Measurements from ENCODE around the gene CCT8. TPM values are rescaled to one million over a fixed set of nuclear protein-coding genes. Genes with fewer than 3 reads are reported as not detected.

Gene CCT8
- polyA plus RNA-seq, 1 of the 3 experiments (the other 2 are of a cell fraction) = 102 TPM

DNA sequence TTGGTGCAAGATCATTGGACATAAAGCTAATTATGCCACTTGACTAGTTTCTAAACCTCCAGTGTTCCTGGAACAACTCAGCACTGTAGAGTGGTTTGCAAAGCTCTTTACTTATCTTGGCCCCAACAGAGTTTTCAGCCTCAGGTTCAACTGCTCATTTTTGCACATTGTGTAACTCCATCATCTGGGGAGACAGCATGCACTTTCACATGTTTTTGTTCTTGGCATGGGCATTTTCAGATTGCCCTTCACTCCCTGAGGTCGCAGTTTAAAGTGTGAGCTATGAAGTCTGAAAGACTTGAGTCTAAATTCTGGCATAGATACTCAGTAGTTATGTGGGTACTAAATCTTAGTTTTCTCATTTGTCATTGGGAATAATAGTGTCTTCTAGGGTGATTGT is 43.9 kb downstream of the CCT8 start:
- Histone ChIP-seq H3F3A (replicated peaks; ENCODE audit: insufficient read depth) (no peaks in the 10 kb centered on the region), H3K36me3 (replicated peaks in 1 of 2; ENCODE audit: control insufficient read depth in 1 of 2, insufficient read depth in 2 of 2, low read length in 1 of 2) (peaks cover 40 to 50% of the 10 kb centered on the region in 2 experiments)
- POLR2A ChIA-PET = interaction anchor here (1.0 kb wide), 1 partner anchor 27 kb away, joined by 3 read pairs; no protein-coding TSS in a partner anchor

DNA sequence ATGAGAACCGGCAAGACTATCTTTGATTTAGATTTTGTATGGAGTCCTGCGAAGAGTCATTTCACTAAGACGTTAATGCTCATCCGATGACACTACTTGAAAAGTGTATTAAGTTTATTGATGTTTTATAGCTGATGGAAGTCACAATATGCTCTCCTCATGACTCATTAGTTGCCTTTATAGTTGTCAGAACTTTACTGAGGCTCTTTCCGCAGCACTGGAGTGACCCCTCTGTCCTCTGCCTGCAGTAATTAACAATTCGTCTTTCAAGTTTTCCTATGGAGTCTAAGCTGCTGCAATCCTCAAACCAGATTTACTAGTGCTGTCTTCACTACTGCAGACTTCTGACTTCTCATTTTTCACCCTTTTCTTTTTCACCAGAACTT is 48.1 kb downstream of the CCT8 start:
- H3K27me3 ChIP-seq (ENCODE audit: insufficient read depth) = no peaks in the 10 kb centered on the region
- no peak for TF ChIP-seq CHD2 (IDR thresholded peaks at IDR 0.05; ENCODE audit: low read length, partially characterized antibody)
- no peak for TF ChIP-seq IRF3 (IDR thresholded peaks at IDR 0.05; ENCODE audit: low read depth, low read length)
- TF ChIP-seq EP300 (IDR thresholded peaks at IDR 0.05; ENCODE audit: borderline replicate concordance in 1 of 2, low read depth in 1 of 2, low read length in 1 of 2) = no peak
- no peak for TF ChIP-seq TCF12 (IDR thresholded peaks at IDR 0.05)
- no peak for TF ChIP-seq USF1 (IDR thresholded peaks at IDR 0.05; ENCODE audit: borderline replicate concordance, low read depth)
- TF ChIP-seq FOXM1 (IDR thresholded peaks at IDR 0.05; ENCODE audit: low read depth) = no peak
- no peak for TF ChIP-seq ZBTB33 (IDR thresholded peaks at IDR 0.05; ENCODE audit: borderline replicate concordance, low read depth)
- no peak for DNase-seq
- peak overlapping the region; percentile 66 to 97 for H3K27ac ChIP-seq (ENCODE audit: low read depth in 2 of 2, low read length in 1 of 2)
- H3K4me3 ChIP-seq (ENCODE audit: low read depth in 2 of 2, low read length in 1 of 2) = peak overlapping the region; percentile 69 to 70
- peak overlapping the region; percentile 90 for H3K9ac ChIP-seq
- 4% methylated on average over 6 of the region's 6 CpGs for WGBS (ENCODE audit: low lambda C conversion rate)
- peaks cover 10 to 18% of the 10 kb centered on the region in 2 experiments for H3K36me3 ChIP-seq (replicated peaks in 1 of 2; ENCODE audit: control insufficient read depth in 1 of 2, insufficient read depth in 2 of 2, low read length in 1 of 2)
- no peaks in the 10 kb centered on the region for H3K9me2 ChIP-seq
- H3K79me2 ChIP-seq (ENCODE audit: insufficient read depth) = peaks cover 52% of the 10 kb centered on the region
- CTCF ChIA-PET = interaction anchor here (1.0 kb wide), 2 partner anchors 23 to 65 kb away, joined by 3 to 4 read pairs; no protein-coding TSS in a partner anchor
- POLR2A ChIA-PET = interaction anchor here (0.8 to 4.7 kb wide), 8 partner anchors 8 to 49 kb away, joined by 3 to 55 read pairs (median 7); partner anchors contain the start of genes CCT8 and LTN1
- H3F3A ChIP-seq (replicated peaks; ENCODE audit: insufficient read depth) = peaks cover 18% of the 10 kb centered on the region
- H3K9me3 ChIP-seq = no peaks in the 10 kb centered on the region
- peak overlapping the region; percentile 79 for H3K4me2 ChIP-seq
- H4K20me1 ChIP-seq (ENCODE audit: insufficient read depth) = no peaks in the 10 kb centered on the region
- H2AFZ ChIP-seq (ENCODE audit: low read depth) = no peak overlapping the region; the same call in 1 of the 2 replicates
- peaks cover 0 to 12% of the 10 kb centered on the region in 2 experiments; a peak in 3 of 4 replicates for H3K4me1 ChIP-seq (ENCODE audit: control insufficient read depth in 1 of 2, insufficient read depth in 2 of 2, low read depth in 1 of 2, low read length in 1 of 2)

More for the DNA sequence above, 43.9 kb downstream of the CCT8 start:
- H3K79me2 ChIP-seq (ENCODE audit: insufficient read depth) = peaks cover 57% of the 10 kb centered on the region
- DNase-seq = no peak
- no peaks in the 10 kb centered on the region for H3K27me3 ChIP-seq (ENCODE audit: insufficient read depth)
- peaks cover 0 to 12% of the 10 kb centered on the region in 2 experiments; a peak in 3 of 4 replicates for H3K4me1 ChIP-seq (ENCODE audit: control insufficient read depth in 1 of 2, insufficient read depth in 2 of 2, low read depth in 1 of 2, low read length in 1 of 2)
- H3K4me2 ChIP-seq = no peak overlapping the region
- H2AFZ ChIP-seq (ENCODE audit: low read depth) = no peak overlapping the region
- no peak overlapping the region for H3K9ac ChIP-seq
- no peaks in the 10 kb centered on the region for H4K20me1 ChIP-seq (ENCODE audit: insufficient read depth)
- no peak overlapping the region for H3K27ac ChIP-seq (ENCODE audit: low read depth in 2 of 2, low read length in 1 of 2)
- H3K4me3 ChIP-seq (ENCODE audit: low read depth in 2 of 2, low read length in 1 of 2) = no peak overlapping the region
- TF ChIP-seq NRF1 (IDR thresholded peaks at IDR 0.05; ENCODE audit: low read depth, low read length) (no peak), TCF12 (IDR thresholded peaks at IDR 0.05) (no peak), RFX5 (IDR thresholded peaks at IDR 0.05; ENCODE audit: low read length) (no peak)
- 88% methylated on average over 1 of the region's 1 CpG for WGBS (ENCODE audit: low lambda C conversion rate)
- H3K9me2 ChIP-seq = no peaks in the 10 kb centered on the region
- CTCF ChIA-PET = interaction anchor here (1.2 to 1.3 kb wide), 2 partner anchors 10 to 21 kb away, joined by 3 read pairs; no protein-coding TSS in a partner anchor
- no peaks in the 10 kb centered on the region for H3K9me3 ChIP-seq
